Medulla oblongata (tissue), 1 donor: Measurements from ENCODE around the gene EPB41L2.

ENCODE experiments used
- DNase-seq: peaks from one replicate; pipeline ENCODE4 v3.0.0-alpha.2; 2015; ENCODE audit errors: extremely low spot score

The EPB41L2 gene

DNA sequence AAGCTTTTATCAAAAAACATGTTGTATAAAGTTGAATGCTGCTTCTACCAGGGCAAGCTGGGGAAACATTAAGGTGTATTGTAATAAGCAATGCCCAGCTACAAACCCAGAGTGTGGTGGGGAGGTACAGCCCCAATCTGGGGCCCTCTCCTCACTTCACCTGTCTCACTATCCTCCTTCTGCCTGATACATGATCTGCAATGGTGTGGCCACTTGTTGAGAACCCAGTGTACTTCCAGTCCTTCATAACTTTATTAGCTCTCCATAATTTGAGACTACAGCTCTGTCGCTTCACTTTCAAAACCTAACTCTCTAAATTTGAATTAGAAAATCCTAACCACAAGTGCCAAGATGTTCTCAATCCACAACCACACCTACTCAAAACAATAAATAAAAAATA lies 84.9 kb downstream of the EPB41L2 start:
- DNase-seq, result no peak

DNA sequence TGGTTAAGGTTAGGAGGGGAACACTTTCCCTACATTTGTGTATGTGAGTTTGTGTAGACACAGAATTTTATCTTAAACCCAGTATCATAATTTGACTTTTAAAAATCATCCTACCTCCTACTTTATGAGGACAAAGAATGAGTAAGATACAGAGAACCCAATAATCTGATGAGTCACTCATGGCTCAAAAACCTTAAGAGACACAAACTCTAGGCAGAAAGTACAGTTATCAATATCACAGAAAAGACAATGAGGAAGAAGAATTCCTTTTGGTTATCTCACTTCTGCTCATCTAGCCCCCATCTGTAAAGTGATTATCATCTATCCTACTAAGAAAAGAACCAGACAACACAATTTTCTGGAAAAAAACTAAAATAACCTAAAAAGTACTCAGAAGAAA lies 87.7 kb downstream of the EPB41L2 start:
- DNase-seq, result no peak

DNA sequence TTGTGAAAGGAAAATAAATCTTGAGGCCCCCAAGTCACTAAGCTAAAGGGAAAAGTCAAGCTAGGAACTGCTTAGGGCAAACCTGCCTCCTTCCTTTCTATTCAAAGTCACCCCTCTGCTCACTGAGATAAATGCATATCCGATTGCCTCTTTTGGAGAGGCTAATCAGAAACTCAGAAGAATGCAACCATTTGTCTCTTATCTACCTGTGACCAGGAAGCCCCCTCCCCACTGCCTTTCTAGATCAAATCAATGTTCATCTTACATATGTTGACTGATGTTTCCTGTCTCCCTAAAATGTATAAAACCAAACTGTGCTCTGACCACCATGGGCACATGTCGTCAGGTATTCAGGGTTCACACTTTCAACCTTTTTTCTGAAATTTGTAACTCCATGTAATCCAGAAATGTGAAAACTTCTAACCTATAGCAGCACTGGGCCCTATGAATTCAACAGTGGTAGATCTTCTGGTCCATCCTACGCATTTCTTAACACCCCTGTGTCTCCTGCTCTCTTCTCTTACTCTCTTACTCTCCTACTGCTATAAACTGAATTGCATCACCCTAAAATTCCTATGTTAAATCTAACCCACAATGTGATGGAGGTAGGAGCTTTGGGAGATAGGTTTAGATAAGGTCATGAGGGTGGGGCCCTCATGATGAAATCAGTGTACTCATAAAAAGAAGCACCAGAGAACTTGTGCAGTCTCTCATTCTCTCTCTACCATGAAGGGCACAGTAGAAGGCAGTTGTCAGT lies 89.3 kb downstream of the EPB41L2 start:
- no peak for DNase-seq

DNA sequence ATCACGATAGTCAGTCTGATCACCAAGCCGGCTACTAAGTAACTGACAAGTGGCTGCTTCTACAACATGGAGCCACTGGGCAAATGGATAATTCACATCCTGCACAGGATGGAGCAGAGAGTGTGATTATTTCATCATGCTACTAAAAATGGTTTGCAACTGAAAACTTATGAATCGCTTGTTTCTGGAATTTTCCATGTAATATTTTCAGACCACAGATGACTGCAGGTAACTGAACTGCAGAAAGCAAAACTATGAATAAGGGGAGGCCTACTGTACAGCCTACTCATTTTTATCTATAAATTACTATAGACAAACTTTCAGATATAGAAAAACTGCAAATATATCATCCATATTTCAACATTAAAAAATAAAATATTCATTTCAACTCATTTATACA lies 91.5 kb downstream of the EPB41L2 start:
- DNase-seq, result no peak

DNA sequence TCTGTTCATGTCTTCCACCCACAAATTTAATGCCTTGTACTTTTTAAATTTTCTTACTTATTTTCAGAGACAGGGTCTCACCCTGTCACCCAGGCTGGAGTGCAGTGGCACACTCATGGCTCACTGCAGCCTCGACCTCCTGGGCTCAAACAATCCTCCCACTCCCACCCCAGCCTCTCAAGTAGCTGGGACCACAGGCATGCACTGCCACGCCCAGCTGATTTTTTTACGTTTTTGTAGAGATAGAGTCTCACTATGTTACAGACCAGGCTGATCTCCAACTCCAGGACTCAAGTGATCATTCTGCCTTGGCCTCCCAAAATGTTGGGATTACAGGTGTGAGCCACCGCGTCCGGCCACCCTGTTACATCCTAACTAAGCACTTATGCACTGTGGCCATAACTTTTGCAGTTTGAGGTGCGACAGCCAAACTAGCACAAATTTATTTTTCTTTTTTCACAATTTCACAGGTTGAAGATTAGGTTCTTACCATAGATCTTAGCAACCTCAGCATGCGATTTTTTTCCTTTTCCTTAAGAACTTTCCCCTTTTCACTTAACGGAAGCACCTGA lies 92.1 kb downstream of the EPB41L2 start:
- DNase-seq, result no peak

DNA sequence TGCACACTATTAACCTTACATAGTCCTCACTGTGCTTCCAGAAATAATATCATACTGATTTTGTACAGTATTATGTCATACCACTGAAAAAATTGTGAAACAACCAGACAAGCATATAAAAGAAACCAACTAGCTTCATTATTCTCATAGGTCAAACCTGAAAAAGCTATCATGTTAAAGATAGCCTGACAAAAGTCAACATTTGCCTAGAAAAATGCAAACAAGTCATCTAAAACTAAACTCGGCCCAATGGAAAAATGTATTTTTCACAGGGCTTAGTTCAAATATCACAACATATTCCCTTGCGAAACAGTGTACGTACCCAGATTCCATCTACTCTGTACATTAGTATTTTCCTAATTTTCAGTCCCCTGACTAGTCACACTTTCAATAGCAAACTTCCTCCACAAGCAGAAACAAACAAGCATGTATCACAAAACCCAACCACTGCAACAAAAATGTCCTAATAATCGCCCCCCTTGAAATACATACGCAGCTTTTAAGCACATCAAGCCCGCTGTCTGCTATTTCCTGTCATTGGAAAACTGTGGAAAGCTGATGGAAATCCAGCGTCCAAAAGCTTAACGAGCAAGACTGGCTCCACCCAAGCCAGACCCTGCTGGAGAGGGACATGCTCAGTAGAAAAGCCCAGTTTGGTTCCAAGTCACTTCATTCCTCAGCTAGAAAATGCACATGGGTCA lies 93.1 kb downstream of the EPB41L2 start:
- no peak for DNase-seq

DNA sequence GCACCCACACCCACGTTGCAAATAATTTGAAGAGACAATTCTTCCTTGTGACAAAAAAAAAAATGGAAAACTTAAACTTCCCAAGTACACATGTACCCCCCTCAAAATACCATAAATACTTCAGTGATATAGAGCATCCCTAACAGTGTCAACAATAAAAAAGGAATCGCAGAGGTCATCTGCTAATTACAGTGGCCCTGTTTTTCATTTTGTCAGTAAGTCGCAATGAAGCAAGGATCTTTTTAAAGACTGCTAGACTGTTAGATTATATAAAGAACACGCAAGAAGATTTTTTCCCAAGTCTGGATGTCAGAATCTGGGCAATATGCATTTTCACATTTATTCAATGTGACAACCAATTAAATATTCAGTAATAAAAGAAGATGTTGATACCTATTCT lies 93.9 kb downstream of the EPB41L2 start:
- no peak for DNase-seq

DNA sequence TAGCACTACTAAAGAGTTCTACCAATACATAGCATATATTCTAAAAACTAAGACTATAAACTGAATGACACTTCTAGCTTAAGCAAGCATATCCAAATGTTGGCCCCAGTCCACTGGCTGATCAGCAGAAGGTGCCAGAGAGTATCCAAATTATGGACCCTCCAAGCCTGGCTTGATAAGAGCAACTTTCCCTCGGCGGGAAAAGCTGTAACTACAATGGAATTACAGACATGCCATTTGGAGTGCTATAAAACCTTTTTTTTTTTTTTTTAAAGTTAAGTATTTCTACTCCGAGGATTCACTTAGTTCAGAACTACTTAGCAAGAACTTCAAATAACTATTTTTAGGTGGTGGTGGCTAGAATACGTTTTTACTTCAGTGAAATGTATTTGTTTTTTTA lies 94.6 kb downstream of the EPB41L2 start:
- no peak for DNase-seq

DNA sequence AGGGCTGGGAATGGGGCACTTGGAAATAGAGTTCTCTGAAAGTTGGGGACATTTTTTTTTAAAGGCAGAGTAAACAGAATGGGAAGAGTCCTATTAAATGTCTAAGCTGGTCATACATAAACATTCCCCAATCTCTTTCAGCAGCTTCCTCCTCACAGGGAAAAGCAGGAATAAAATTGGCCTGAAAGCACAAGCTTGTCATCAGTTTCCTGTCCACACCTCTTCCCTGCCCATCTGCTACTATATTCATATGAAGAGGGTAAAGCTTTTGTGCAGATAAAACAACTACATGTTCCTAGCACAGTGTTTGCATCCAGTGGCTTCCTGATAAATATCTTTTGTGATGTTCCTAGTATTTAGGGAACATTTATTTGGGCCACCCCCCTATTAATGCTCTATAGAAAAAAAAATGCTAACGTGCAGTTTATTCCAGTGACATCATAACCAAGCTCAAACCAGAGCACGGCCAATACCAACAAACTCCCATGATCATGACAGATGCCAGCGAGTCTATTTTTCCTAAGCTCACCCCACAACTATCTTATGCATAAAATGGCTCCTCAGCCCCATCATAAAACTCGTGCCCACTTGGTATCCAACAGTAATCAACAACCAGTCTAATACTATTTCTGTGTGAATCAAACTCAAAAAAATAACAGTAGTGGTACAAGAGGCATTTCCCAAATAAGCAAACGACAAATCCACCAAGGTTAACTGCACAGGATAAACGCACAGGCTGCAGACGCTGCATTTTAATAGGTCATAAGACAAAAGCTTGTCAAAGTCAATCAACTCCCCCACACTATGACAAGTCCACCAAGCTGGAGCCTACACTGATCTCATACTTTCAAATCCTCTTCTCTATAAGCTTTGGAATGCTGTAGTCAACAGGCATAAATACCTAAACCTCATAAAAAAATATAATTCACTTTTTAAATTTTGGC lies 95.3 kb downstream of the EPB41L2 start:
- DNase-seq, result no peak

DNA sequence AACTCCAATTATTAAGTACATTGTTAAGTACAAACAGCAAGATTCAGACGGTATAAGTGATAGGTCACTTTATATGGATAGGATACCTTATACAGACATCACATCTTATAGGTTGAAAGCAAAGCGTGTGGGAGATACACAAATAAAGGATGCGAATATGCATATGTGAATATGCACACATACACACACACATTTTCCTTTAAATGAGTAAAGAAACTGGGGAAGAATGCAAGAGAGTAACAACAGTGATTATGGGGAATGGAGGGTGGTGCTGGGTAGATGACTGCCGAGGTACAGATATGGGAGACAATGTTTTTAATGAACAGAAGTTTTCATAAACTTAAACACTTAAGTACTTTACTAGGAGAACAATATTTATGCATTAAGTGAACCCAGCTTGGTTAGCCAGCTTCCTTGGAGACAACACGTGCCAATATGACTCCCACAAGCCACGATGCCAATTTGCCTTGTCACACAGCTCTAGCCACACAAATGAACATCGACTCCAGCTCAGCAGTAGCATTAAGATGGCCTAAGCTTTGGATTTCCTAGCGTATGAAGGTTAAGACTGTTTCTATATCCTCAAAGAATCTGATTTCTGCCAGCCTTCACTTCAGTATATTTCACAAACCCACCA lies 96.6 kb downstream of the EPB41L2 start:
- DNase-seq, result no peak

DNA sequence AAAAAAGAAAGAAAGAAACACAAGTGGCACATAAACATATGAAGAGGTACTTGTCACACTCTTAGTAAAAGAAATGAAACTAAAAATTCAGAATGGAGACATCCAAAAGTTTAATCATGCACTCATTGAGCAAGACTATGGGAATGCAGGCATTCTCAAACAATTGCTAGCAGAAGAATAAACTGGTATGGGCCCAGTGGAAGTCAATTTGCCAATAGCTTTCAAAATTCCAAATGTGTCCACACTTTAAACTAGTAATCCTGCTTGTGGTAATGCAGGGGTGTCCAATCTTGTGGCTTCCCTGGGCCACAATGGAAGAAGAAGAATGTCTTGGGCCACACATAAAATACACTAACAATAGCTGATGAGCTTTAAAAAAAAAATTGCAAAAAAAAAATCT lies 97.4 kb downstream of the EPB41L2 start:
- no peak for DNase-seq

DNA sequence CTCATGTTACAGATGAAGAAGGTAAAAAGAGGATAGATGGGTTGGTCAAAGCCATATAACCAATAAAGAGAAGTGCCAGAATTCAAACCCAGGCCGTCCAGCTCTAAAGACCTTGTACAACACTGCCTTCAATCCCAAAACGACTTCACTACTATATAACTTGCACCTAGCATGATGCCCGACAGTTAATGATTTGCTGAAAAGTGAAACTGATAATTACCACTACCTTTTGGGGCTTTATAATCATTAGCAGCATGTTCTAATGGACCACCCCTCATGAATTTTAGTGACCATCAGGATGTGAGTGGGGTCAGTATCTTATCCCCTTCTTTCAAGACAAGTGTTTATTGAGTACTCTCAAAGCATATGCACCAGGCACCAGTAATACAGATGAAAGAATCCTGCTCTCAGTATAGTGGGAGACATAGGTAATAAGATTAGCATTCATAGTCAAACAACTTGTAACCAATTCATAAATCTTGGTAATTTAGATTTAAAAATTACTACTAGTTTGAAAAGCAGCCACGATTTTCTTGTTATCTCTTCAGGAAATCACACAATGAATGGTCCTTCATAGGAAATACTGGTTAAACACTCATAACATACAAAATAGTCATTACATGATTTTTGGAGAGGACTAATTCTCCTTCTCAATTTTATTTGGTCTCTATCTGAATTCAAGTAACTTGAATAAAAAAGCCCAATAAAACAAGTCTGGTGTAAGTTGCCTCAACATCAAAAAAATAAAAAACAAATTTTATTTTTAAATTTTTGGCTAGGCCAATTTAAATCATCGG lies 98.0 kb downstream of the EPB41L2 start:
- DNase-seq, result no peak

DNA sequence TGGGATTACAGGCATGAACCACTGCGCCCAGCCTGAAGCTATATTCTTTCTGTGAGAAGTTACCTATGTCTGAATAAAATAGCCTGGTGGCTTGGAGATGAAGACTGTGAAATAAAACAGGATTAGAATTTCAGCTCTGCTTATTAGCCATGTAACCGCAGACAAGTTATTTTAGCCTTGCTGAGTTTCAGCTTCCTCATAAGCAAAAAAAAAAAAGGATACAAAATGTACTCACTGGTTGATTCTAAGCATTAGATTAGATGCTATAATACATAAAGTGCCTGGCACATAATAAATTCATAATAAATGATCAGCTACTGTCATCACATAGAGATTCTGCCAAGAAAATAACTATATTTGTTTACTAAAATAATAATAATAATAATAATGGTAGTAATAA lies 98.8 kb downstream of the EPB41L2 start:
- no peak for DNase-seq

DNA sequence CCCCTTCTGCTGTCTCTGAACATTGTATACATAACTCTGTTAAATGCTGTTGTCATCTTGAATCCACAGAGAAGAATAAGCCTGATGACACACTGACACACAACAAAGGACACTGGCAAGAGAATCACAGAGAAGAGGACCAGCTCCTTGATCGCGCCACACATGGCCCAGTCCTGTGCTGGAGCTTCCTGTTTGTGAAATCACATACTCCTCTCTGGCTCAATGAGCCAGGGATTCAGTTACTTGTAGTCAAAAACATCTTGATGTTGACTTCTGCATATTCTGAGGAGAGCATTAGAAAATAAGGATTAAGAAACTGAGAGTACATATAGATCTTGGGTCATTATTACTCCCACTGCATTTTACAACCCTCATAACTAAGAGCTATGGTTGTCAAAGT lies 100.1 kb downstream of the EPB41L2 start:
- DNase-seq, result no peak

DNA sequence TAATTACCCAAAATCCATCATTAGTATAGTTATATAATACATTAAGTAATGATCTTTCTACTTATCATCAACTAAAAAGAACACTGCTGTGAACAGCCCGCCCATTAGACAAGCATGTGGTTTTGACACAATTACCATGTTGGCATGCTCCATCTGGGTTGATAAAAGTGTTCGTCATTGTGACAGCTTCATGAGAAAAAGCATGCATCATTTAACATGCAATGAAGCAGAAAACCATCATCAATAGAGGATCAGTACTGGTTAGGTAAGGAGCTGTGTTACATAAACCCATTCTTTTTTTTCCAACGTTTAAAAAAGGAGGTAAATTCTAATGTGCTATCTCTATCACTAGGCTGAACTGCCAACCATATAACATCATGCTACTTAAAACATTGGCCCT lies 101.9 kb downstream of the EPB41L2 start:
- DNase-seq, result no peak

DNA sequence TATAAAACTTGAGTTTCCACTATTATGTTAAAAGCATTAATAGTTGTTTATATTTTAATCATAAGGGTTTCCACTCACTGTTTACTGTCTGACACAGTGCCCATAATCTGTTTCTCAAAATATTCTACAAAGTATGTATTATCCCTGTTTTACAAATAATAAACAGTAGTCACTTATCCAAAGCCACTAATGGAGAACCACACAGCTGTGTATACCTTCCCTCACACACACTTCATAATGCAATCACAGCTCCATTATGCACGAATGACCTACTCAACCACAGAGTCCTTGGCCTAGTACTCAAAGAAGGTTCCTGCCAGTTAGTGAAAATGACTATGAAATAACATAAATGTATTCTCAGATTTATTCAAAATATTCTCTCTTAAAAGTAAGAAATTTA lies 103.1 kb downstream of the EPB41L2 start:
- DNase-seq, result no peak

DNA sequence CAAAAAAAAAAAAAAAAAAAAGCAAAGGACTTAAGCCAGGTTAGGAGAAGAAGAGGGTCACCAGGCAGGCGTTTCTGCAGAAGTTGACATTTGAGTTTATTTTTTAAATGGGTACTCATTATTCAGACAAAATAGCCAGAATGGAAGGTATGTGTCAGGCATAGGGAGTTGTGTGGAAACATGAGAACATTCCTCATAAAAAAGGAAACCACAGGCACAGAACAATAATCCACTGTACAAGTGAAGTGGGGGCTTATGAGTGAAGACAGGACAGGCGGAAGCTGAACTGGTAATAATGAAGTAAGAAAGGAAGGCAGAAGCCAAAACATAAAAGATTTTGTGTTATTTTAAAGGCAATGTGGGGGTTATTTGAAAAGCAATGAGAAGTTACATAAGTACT lies 104.6 kb downstream of the EPB41L2 start:
- DNase-seq, result no peak

DNA sequence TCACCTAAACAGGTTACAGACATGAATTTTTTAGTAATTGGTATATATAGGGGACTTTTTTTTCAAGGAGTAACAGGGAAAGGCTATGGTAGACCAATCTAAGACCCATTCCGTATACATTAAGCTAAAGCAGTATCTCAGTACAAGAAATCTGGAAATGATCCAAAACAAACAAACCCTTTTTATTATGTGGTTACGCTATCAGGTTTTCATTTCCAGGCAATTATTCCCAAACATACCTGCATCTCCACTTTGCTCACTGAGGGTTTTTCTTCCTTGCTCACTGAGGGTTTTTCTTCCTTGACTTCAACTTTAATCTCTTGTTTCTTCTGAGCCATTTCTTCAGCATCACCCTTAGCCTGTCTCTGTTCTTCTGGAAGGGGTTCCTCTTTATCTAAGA lies 107.3 kb downstream of the EPB41L2 start:
- no peak for DNase-seq

DNA sequence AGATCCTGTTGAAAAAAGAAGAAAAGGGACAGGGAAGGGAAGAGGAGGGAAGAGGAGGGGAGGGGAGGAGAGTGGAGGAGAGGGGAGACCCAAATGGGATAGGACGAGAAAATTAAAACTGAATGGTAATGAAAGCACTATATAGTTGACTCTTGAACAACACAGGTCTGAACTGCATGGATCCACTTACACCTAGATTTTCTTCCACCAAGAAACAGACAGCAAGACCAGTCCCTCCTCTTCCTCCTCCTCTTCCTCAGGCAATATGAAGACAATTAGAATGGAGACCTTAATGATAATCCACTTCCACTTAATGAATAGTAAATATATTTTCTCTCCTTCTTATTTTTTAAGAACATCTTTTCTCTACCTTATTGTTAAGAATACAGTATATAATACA lies 113.5 kb downstream of the EPB41L2 start:
- no peak for DNase-seq

DNA sequence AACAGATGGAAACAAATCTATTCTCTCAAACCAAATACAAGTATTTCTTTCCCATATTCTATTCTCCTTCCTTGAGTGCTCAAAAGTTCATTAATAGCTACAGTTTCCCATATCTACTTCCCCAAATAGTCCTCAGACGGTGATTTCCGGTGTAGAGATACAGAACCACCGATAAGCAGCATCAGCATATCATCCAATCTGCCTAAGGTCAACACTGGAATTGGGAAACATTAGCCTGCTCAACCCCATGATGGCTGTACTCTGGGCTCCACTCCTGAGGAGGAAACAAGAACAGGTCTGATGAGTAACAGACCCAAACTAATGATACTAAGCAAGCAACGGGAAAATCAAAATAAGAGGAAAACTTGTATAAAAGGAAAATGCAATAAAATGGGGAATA lies 115.6 kb downstream of the EPB41L2 start:
- DNase-seq, result peak; percentile 60

DNA sequence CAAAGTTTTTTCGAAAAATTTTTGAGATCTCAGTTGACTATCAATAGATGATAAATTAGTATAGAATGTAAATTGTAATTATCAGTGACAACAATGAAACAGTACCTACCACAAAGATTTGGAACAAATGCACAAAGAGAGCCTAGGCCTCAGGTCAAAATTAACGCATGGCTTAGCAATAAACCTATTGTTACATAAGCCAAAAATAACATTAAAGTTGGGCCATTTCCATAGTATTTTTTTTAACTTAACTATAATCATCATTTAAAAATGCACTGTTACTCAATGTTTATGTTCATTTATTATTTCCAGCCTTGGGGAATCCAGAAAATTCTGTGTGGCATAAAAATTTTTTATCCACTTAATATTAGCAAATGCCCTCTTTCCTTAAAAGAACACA lies 117.0 kb downstream of the EPB41L2 start:
- DNase-seq, result no peak
